HepG2 (cell line): ENCODE results near the gene TASP1. TPM values are rescaled to one million over a fixed set of nuclear protein-coding genes. Genes with fewer than 3 reads are reported as not detected.

Source experiments
- ATAC-seq: fragments of 200-7000 bp; cut with Tn5 transposase; 3 replicates; pipeline ENCODE4 v1.9.1; 2020; ENCODE audit warnings: mild to moderate bottlenecking, moderate library complexity
- BruUV-seq: library from RNA; stranded (reverse); fragments of 400-500 nt; replicated peaks from 2 replicates; lab custom pipeline; 2021; lab: Mats Ljungman, UMichigan
- CTCF ChIA-PET: fragments of 300-600 bp; formaldehyde crosslinking; extraction: SDS; loops from one replicate; lab custom pipeline; 2021; ENCODE audit warnings: low total read pairs, inconsistent platforms, low intra/inter-chr PET ratio; lab: Yijun Ruan, JAX
- POLR2A ChIA-PET: fragments of 350-600 bp; sonication (Branson Sonifier 250); formaldehyde crosslinking; loops from one replicate; lab custom pipeline; 2020; ENCODE audit warnings: antibody characterized with exemption, inconsistent platforms; lab: Yijun Ruan, JAX
- DNase-seq: peaks from one replicate; pipeline ENCODE4 v3.0.0-alpha.2; 2015; ENCODE audit warnings: low spot score
- FAIRE-seq: peaks from 3 replicates; lab custom pipeline; 2011; peaks lifted over from hg19 to GRCh38; lab: Jason Lieb, UNC
- H2AFZ ChIP-seq: one replicate; pipeline ENCODE4 v1.6.1; 2011; ENCODE audit warnings: low read length, inconsistent platforms
- H3K27ac ChIP-seq: fragments of 300-600 bp; 3 replicates; pipeline ENCODE4 v1.8.0; 2011; ENCODE audit warnings: mixed run types, mild to moderate bottlenecking, mixed read lengths, low read length, inconsistent platforms; ENCODE audit not compliant: insufficient read depth; ENCODE audit errors: extremely low read length
- H3K27me3 ChIP-seq, 2 experiments: fragments of 200-600 bp in 1 of 2; 2 replicates in 1 of 2; 3 replicates in 1 of 2; pipeline versions ENCODE4 v1.6.0 to v1.8.0; 2011; ENCODE audit warnings: low read length in 2 of 2, mild to moderate bottlenecking in 2 of 2, moderate library complexity in 2 of 2, inconsistent platforms in 1 of 2; ENCODE audit not compliant: insufficient read depth in 2 of 2, control insufficient read depth in 1 of 2
- H3K36me3 ChIP-seq, 2 experiments: fragments of 200-600 bp in 1 of 2; replicated peaks in 1 of 2; 2 replicates in 1 of 2; 3 replicates in 1 of 2; pipeline versions ENCODE4 v1.5.1 to v1.8.0; 2011; ENCODE audit warnings: low read length in 2 of 2, inconsistent platforms in 1 of 2; ENCODE audit not compliant: insufficient read depth in 2 of 2, control insufficient read depth in 1 of 2
- H3K4me1 ChIP-seq: 2 replicates; pipeline ENCODE4 v1.5.1; 2012; ENCODE audit warnings: low read length, inconsistent platforms; ENCODE audit not compliant: insufficient read depth
- H3K4me2 ChIP-seq: 2 replicates; pipeline ENCODE4 v1.6.0; 2011; ENCODE audit warnings: low read depth, low read length, inconsistent platforms
- H3K4me3 ChIP-seq, 3 experiments: fragments of 200-600 bp in 1 of 3; sonication (generic), shearing (Covaris generic) in 1 of 3; replicated peaks in 1 of 3; 2 replicates each; pipeline ENCODE4 v1.5.1; 2011 to 2016; ENCODE audit warnings: low read length in 3 of 3, inconsistent platforms in 2 of 3, low read depth in 2 of 3, mild to moderate bottlenecking in 2 of 3, control low read depth in 1 of 3, mixed read lengths in 1 of 3; ENCODE audit not compliant: insufficient read depth in 1 of 3
- H3K79me2 ChIP-seq: one replicate; pipeline ENCODE4 v1.6.1; 2011; ENCODE audit warnings: low read length, inconsistent platforms; ENCODE audit not compliant: insufficient read depth
- H3K9ac ChIP-seq: 2 replicates; pipeline ENCODE4 v1.6.0; 2011; ENCODE audit warnings: mild to moderate bottlenecking, low read depth, low read length, inconsistent platforms; ENCODE audit not compliant: insufficient read depth
- H3K9me3 ChIP-seq: 2 replicates; pipeline ENCODE4 v1.5.1; 2012; ENCODE audit warnings: mild to moderate bottlenecking, low read length
- H4K20me1 ChIP-seq: 2 replicates; pipeline ENCODE4 v1.6.0; 2011; ENCODE audit warnings: inconsistent platforms, mild to moderate bottlenecking, low read length, moderate library complexity; ENCODE audit not compliant: insufficient read depth
- DNMT3B ChIP-seq: conservative IDR thresholded peaks from 2 replicates; pipeline ENCODE4 v1.6.1; 2016; ENCODE audit warnings: missing biosample characterization, control low read depth
- ELF1 ChIP-seq: sonication (generic); formaldehyde crosslinking; IDR thresholded peaks from 2 replicates; pipeline ENCODE4 v1.4.0; 2020; ENCODE audit warnings: missing genetic modification reagents
- KLF15 ChIP-seq: sonication (generic); formaldehyde crosslinking; IDR thresholded peaks from 2 replicates; pipeline ENCODE4 v1.8.1; 2023; ENCODE audit warnings: borderline replicate concordance, mild to moderate bottlenecking, inconsistent platforms, missing genetic modification reagents, mixed read lengths
- NONO ChIP-seq, 2 experiments: fragments of 450-650 bp in 1 of 2; sonication (generic) in 1 of 2; formaldehyde crosslinking in 1 of 2; IDR thresholded peaks in 1 of 2; conservative IDR thresholded peaks in 1 of 2; 2 replicates each; pipeline versions ENCODE4 v1.6.1 to v1.8.0; 2017 to 2022; ENCODE audit warnings: mild to moderate bottlenecking in 1 of 2, missing genetic modification reagents in 1 of 2, moderate library complexity in 1 of 2
- NR2F1 ChIP-seq, 2 experiments: fragments of 450-650 bp in 1 of 2; formaldehyde crosslinking in 1 of 2; IDR thresholded peaks; 2 replicates each; pipeline versions ENCODE4 v1.5.0 to v1.6.1; 2016 to 2020; ENCODE audit warnings: mild to moderate bottlenecking in 1 of 2, missing compliant biosample characterization in 1 of 2, missing genetic modification reagents in 1 of 2, moderate library complexity in 1 of 2
- SOX5 ChIP-seq: IDR thresholded peaks from 2 replicates; pipeline ENCODE4 v1.6.1; 2016; ENCODE audit warnings: borderline replicate concordance
- ZNF549 ChIP-seq: sonication (generic); formaldehyde crosslinking; IDR thresholded peaks from 2 replicates; pipeline ENCODE4 v1.5.0; 2020; ENCODE audit warnings: missing genetic modification reagents
- ZNF780A ChIP-seq: sonication (generic); formaldehyde crosslinking; IDR thresholded peaks from 2 replicates; pipeline ENCODE4 v1.8.0; 2022; ENCODE audit warnings: mild to moderate bottlenecking, missing genetic modification reagents, moderate library complexity
- WGBS: methylation state at CpG from one replicate; pipeline ENCODE4 v1.1.6; 2017; ENCODE audit warnings: low lambda C conversion rate; 5-methylcytosine and 5-hydroxymethylcytosine counted together
- in situ Hi-C: cut with HindIII; loops from 2 replicates; pipeline ENCODE4 v1.10.0; 2017; ENCODE audit warnings: low pct_unique_long_range_greater_than_20kb; ENCODE audit not compliant: extremely low pct_ligation_motif_present
- intact Hi-C: fragments of 100-400 bp; cut with micrococcal nuclease; formaldehyde crosslinking; loops from one replicate; pipeline ENCODE4 v1.10.0; 2022; ENCODE audit not compliant: unreplicated experiment
- polyA plus RNA-seq, 8 experiments: library from polyadenylated mRNA; depleted of rRNA in 3 of 8; stranded (reverse) in 7 of 8; unstranded in 1 of 8; fragments of >200 nt; fragmentation: Illumina TruSeq in 4 of 8; extraction: Trizol in 4 of 8; gene quantifications; 2 replicates each; pipeline versions ENCODE4 v1.2.1 to v1.2.3, GENCODE V29; 2011 to 2016; ENCODE audit warnings: low read depth in 4 of 8, missing spikeins in 1 of 8, mixed read lengths in 1 of 8; ENCODE audit not compliant: insufficient read depth in 1 of 8
- total RNA-seq, 5 experiments: library from RNA; depleted of rRNA; stranded (reverse); fragments of >200 nt; fragmentation: Illumina TruSeq; extraction: Trizol; gene quantifications; 2 replicates each; pipeline ENCODE4 v1.2.3, GENCODE V29; 2016; ENCODE audit warnings: low read depth in 1 of 5
- TF ChIP-seq, protein P1 (sequence below): sonication (generic); formaldehyde crosslinking; IDR thresholded peaks from 2 replicates; pipeline ENCODE4 v1.4.0; 2020; ENCODE audit warnings: missing genetic modification reagents
- TF ChIP-seq, protein P2 (sequence below): fragments of 450-650 bp; IDR thresholded peaks from 2 replicates; pipeline ENCODE4 v1.6.1; 2017
- TF ChIP-seq, protein P3 (sequence below): sonication (generic); formaldehyde crosslinking; IDR thresholded peaks from 2 replicates; pipeline ENCODE4 v1.4.0; 2020; ENCODE audit warnings: missing genetic modification reagents, borderline replicate concordance
- TF ChIP-seq, protein P4 (sequence below): sonication (generic); formaldehyde crosslinking; IDR thresholded peaks from 2 replicates; pipeline ENCODE4 v1.5.0; 2020; ENCODE audit warnings: missing genetic modification reagents
- TF ChIP-seq, protein P5 (sequence below): sonication (generic); formaldehyde crosslinking; IDR thresholded peaks from 2 replicates; pipeline ENCODE4 v1.4.0; 2020; ENCODE audit warnings: missing genetic modification reagents

Gene TASP1
- total and polyA plus RNA-seq, 2 of the 13 experiments (the other 11 are each of a cell fraction or from before 2014, with no cell fraction given), result 10.0 to 25.2 TPM

DNA sequence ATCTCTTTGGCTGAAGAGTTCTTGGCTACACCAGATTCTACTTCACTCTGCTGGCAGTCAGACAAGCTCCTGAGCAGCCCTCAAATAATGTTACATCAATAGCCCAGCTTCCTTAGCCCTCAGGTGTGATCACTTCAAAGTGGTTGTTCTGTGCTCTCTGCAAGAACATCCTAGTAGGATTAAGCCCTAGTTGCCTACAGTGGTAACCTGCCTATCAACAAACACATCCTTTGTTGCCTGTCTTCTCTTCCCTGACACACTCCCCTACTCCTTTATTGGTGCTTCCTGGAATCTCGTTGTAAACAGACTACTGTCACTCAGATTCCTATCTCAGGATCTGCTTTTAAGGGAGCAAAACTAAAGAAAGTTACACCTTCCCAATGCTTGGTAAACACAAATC is 45.1 kb upstream of the TASP1 start (continued):
- TF ChIP-seq, protein P1, sequence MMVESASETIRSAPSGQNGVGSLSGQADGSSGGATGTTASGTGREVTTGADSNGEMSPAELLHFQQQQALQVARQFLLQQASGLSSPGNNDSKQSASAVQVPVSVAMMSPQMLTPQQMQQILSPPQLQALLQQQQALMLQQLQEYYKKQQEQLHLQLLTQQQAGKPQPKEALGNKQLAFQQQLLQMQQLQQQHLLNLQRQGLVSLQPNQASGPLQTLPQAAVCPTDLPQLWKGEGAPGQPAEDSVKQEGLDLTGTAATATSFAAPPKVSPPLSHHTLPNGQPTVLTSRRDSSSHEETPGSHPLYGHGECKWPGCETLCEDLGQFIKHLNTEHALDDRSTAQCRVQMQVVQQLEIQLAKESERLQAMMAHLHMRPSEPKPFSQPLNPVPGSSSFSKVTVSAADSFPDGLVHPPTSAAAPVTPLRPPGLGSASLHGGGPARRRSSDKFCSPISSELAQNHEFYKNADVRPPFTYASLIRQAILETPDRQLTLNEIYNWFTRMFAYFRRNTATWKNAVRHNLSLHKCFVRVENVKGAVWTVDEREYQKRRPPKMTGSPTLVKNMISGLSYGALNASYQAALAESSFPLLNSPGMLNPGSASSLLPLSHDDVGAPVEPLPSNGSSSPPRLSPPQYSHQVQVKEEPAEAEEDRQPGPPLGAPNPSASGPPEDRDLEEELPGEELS (CRISPR knock-in tag), result no peak
- no peak for TF ChIP-seq NONO (IDR thresholded peaks at IDR 0.05)
- TF ChIP-seq NONO (CRISPR knock-in tag; conservative IDR thresholded peaks at IDR 0.05), result no peak
- no peak for TF ChIP-seq DNMT3B (CRISPR knock-in tag)
- TF ChIP-seq ZNF780A (CRISPR knock-in tag), result no peak
- no peak for TF ChIP-seq ZNF549 (CRISPR knock-in tag)
- TF ChIP-seq SOX5, result peak; percentile 51; the same call in 1 of the 2 replicates

DNA sequence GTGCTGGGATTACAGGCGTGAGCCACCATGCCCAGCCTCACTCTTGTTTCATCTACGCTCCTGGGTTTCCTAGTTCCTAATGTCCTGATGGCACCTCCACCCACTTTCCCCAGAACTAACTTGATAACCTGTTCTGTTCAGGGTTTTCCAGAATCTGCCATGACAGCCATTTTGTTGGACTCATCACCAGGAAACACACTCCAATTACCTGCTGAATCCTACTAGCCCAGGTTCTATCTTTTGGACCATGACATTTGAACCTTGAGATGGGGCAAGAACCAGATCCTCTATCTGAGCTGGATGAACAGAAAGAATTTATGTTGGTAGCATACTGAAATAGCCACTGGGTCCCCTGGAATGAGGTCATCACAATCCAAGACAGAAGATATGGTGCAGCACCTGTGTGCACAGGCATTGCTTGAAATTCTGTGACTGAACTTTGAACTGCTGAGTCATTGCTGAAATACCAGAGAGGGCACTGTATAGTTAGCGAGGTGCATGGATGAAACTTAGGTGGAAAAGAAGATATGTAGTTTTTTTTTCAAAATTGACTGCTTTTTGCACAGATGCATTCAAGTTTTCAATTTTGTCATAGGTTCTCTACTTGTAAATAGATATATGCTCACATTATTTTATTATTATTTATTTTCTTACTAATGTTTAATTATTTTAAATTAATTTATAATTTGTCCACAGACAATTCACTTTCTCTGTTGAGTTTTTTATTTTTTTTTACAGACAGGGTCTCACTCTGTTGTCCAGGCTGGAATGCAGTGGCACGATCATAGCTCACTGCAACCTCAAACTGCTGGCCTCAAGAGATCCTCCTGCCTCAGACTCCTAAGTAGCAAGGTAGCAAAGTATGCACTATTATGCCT is 42.8 kb upstream of the TASP1 start:
- H3K9me3 ChIP-seq, result no peaks in the 10 kb centered on the region
- H3K9ac ChIP-seq, result no peak overlapping the region
- no peak overlapping the region for H3K27ac ChIP-seq
- H3K79me2 ChIP-seq, result no peaks in the 10 kb centered on the region
- ATAC-seq (peak; percentile 98), FAIRE-seq (peak; percentile 95), DNase-seq (peak; percentile 97)
- 69% methylated on average over 4 of the region's 4 CpGs for WGBS
- peaks cover 30% of the 10 kb centered on the region for H3K4me1 ChIP-seq
- no peaks in the 10 kb centered on the region for H3K27me3 ChIP-seq
- no peaks in the 10 kb centered on the region for H4K20me1 ChIP-seq
- CTCF ChIA-PET, result no interaction called here
- no TSS peak for BruUV-seq
- H2AFZ ChIP-seq, result no peak overlapping the region
- no peak overlapping the region for H3K4me3 ChIP-seq
- no peaks in the 10 kb centered on the region for H3K36me3 ChIP-seq
- intact Hi-C loops (loop anchor here (5.0 to 10.0 kb wide), 2 partner anchors 39 to 347 kb away; no protein-coding TSS in a partner anchor), in situ Hi-C loops (no loop called here)
- POLR2A ChIA-PET, result interaction anchor here (1.5 kb wide), 1 partner anchor 11 kb away, joined by 5 read pairs; no protein-coding TSS in a partner anchor
- peak overlapping the region; percentile 36 for H3K4me2 ChIP-seq
- TF ChIP-seq, protein P2, sequence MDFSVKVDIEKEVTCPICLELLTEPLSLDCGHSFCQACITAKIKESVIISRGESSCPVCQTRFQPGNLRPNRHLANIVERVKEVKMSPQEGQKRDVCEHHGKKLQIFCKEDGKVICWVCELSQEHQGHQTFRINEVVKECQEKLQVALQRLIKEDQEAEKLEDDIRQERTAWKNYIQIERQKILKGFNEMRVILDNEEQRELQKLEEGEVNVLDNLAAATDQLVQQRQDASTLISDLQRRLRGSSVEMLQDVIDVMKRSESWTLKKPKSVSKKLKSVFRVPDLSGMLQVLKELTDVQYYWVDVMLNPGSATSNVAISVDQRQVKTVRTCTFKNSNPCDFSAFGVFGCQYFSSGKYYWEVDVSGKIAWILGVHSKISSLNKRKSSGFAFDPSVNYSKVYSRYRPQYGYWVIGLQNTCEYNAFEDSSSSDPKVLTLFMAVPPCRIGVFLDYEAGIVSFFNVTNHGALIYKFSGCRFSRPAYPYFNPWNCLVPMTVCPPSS, result no peak
- TF ChIP-seq, protein P3, sequence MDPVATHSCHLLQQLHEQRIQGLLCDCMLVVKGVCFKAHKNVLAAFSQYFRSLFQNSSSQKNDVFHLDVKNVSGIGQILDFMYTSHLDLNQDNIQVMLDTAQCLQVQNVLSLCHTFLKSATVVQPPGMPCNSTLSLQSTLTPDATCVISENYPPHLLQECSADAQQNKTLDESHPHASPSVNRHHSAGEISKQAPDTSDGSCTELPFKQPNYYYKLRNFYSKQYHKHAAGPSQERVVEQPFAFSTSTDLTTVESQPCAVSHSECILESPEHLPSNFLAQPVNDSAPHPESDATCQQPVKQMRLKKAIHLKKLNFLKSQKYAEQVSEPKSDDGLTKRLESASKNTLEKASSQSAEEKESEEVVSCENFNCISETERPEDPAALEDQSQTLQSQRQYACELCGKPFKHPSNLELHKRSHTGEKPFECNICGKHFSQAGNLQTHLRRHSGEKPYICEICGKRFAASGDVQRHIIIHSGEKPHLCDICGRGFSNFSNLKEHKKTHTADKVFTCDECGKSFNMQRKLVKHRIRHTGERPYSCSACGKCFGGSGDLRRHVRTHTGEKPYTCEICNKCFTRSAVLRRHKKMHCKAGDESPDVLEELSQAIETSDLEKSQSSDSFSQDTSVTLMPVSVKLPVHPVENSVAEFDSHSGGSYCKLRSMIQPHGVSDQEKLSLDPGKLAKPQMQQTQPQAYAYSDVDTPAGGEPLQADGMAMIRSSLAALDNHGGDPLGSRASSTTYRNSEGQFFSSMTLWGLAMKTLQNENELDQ (CRISPR knock-in tag), result no peak
- TF ChIP-seq, protein P4, sequence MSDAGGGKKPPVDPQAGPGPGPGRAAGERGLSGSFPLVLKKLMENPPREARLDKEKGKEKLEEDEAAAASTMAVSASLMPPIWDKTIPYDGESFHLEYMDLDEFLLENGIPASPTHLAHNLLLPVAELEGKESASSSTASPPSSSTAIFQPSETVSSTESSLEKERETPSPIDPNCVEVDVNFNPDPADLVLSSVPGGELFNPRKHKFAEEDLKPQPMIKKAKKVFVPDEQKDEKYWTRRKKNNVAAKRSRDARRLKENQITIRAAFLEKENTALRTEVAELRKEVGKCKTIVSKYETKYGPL (CRISPR knock-in tag), result no peak
- TF ChIP-seq KLF15 (no peak), ELF1 (0 out of 2 replicates have a peak, but pooled peaks have one; percentile 9), NR2F1 (CRISPR knock-in tag; IDR thresholded peaks at IDR 0.05) (peak; percentile 21 to 51; a peak in 3 of 4 replicates)
- TF ChIP-seq, protein P5, sequence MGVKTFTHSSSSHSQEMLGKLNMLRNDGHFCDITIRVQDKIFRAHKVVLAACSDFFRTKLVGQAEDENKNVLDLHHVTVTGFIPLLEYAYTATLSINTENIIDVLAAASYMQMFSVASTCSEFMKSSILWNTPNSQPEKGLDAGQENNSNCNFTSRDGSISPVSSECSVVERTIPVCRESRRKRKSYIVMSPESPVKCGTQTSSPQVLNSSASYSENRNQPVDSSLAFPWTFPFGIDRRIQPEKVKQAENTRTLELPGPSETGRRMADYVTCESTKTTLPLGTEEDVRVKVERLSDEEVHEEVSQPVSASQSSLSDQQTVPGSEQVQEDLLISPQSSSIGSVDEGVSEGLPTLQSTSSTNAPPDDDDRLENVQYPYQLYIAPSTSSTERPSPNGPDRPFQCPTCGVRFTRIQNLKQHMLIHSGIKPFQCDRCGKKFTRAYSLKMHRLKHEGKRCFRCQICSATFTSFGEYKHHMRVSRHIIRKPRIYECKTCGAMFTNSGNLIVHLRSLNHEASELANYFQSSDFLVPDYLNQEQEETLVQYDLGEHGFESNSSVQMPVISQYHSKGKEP (CRISPR knock-in tag), result no peak
